Stomach (tissue), 4 donors: ENCODE measurements around the gene CRTC3.

Source experiments
- EP300 ChIP-seq: sonication (generic); formaldehyde crosslinking; IDR thresholded peaks from one replicate; pipeline ENCODE4 v1.6.1; 2017; ENCODE audit warnings: antibody characterized with exemption
- POLR2A ChIP-seq, 4 donors: fragments of 450-650 bp; IDR thresholded peaks; one replicate each; pipeline ENCODE4 v1.6.1; 2016; ENCODE audit warnings: antibody characterized with exemption in 4 of 4, control low read depth in 2 of 4, mild to moderate bottlenecking in 1 of 4, moderate library complexity in 1 of 4
- POLR2AphosphoS5 ChIP-seq, 3 donors: sonication (generic); formaldehyde crosslinking; IDR thresholded peaks; one replicate each; pipeline ENCODE4 v1.6.1; 2016; ENCODE audit warnings: antibody characterized with exemption in 3 of 3
- TF ChIP-seq, protein P1 (sequence below), 7 experiments: fragments of 450-650 bp in 4 of 7; fragments of 200-600 bp in 3 of 7; sonication (generic) in 3 of 7; IDR thresholded peaks; one replicate each; pipeline ENCODE4 v1.5.1; 2016 to 2019; ENCODE audit warnings: antibody characterized with exemption in 7 of 7, control low read depth in 2 of 7, mild to moderate bottlenecking in 1 of 7

DNA sequence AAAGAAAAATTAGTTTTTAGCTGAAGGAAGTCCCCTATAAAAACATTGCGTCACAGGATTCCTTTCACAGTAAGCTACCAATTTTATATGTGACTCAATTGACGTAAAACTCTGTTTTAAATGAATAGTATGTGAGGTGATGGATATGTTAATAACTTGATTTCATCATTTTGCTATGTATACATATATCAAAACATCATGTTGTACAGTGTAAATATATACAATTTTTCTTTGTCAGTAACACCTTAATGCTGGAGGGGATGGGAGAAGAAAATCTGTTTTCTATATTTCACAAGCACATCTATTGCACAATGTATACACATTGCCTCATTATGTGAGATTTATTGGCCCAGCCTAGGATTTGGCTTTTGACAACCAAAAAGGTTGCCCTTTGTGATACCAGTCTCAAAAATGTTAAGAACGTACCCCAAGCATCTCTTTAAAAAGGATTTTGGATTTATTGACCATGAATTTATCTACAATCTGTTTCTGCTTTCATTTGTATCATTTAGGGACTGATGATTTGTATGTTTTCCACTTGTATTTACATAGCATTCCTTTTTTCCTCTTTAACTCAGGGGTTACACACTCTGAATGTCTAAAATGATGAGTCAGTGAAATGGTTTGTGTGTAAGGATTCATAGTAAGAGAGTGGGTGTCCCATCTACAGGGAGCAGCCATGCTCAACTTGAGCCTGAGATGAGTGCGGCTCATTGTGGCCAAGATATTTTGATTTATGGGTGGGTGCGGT is 62.6 kb downstream of the CRTC3 start:
- TF ChIP-seq POLR2A (IDR thresholded peaks at IDR 0.05) (no peak), POLR2AphosphoS5 (IDR thresholded peaks at IDR 0.05) (no peak), EP300 (no peak)
- TF ChIP-seq, protein P1, sequence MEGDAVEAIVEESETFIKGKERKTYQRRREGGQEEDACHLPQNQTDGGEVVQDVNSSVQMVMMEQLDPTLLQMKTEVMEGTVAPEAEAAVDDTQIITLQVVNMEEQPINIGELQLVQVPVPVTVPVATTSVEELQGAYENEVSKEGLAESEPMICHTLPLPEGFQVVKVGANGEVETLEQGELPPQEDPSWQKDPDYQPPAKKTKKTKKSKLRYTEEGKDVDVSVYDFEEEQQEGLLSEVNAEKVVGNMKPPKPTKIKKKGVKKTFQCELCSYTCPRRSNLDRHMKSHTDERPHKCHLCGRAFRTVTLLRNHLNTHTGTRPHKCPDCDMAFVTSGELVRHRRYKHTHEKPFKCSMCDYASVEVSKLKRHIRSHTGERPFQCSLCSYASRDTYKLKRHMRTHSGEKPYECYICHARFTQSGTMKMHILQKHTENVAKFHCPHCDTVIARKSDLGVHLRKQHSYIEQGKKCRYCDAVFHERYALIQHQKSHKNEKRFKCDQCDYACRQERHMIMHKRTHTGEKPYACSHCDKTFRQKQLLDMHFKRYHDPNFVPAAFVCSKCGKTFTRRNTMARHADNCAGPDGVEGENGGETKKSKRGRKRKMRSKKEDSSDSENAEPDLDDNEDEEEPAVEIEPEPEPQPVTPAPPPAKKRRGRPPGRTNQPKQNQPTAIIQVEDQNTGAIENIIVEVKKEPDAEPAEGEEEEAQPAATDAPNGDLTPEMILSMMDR (IDR thresholded peaks at IDR 0.05) = no peak
